Iris pigment epithelial cell (primary cell): Measurements from ENCODE around the gene SRMS.
"Not testable (repeated sequence)": the region's sequence is repeated elsewhere in the genome, so short reads cannot be mapped to it uniquely, and the experiment has no call there.

Experiments used
- DNase-seq: peaks from one replicate; pipeline ENCODE4 v3.0.0-alpha.2; 2011; ENCODE audit warnings: low read depth

SRMS gene

DNA sequence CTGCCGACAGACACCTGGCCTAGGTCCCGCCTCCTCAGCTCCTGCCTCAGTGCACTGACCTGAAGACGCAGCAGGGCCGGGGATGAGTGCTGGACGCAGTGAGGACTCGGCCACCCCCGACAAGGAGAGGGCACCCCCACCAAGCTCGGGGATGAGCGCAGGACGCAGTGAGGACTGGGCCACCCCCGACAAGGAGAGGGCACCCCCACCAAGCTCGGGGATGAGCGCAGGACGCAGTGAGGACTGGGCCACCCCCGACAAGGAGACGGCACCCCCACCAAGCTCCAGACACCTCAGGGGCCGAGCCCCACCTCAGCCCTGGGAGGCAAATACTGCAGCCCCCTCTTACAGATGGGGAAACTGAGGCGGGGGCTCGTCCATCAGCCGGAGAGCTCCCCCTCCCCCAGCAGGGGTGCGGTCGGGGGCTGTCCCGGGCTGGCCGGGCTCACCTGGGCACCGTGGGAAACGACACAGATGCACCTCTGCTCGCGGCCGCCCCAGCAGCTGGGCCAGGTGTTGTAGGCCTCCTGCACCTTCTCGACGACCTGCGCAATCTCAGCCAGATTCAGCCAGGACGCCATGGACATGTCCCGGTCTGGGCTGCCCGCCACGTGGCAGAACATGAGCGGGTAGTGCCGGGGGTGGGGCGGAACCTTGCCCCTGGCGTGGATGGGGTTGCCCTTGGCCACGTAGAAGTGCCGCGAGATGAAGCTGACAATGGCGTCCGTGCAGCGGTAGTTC, 19.0 kb upstream of the SRMS start:
- no peak for DNase-seq

DNA sequence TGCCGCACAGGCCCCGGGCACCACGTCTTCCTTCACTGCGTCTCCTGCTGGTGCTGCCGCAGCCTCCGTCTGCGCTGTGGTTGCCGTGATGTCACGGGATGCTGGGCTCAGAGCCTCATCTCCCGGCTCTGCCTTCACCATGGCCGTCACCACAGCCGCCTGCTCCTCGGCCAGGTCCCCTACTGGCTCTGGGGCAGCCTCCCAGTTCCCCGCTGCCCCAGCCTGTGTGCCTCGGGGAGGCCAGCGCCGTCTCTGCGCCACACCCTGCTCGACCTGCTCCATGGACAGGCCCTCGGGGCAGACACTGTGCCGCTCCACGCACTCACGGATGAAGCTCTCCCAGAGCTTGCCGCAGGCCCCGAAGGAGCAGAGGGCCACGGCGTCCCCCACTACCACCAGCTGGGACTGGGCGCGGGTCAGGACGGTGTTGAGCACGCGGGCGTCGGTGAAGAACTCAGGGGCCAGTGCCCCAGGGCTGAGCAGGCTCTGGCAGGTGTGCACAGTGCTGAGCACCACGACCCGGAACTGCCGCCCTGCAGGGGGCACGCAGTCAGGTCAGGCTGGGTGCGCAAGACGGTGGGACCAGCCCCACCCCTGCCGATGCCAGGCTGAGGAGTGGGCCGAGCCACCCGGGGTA, 18.3 kb upstream of the SRMS start:
- DNase-seq, result no peak

DNA sequence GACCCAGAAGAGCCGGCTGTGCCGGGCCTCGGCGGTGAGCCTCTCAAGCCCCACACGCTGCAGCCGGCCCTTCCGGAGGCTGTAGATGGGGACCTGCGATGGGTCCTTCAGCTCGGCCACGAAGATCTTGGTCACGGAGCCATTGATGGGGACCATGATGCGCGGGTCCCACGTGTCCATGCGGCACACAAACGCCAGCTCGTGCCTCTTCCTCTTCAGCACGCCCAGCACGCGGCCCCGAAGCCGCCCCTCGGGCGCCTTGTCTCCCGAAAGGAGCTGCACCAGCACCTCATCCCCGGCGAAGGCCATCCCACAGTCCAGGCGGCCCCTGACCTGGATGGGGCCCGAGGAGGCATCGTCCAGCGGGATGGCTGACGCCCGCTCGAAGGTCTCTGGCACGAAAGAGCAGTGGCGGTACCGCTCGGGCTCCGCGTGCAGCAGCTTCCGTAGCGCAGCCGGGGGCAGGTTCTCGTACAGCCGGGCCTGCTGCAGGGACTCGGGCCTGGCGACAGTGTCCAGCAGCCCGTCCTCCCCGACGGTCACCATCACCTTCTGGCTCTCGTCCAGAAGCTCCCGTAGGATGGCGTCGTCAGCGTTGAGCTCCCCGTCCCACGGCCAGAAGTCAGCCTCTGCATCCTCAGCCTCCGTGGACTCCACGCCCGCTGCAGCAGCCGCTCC, 17.6 kb upstream of the SRMS start:
- DNase-seq, result no peak

DNA sequence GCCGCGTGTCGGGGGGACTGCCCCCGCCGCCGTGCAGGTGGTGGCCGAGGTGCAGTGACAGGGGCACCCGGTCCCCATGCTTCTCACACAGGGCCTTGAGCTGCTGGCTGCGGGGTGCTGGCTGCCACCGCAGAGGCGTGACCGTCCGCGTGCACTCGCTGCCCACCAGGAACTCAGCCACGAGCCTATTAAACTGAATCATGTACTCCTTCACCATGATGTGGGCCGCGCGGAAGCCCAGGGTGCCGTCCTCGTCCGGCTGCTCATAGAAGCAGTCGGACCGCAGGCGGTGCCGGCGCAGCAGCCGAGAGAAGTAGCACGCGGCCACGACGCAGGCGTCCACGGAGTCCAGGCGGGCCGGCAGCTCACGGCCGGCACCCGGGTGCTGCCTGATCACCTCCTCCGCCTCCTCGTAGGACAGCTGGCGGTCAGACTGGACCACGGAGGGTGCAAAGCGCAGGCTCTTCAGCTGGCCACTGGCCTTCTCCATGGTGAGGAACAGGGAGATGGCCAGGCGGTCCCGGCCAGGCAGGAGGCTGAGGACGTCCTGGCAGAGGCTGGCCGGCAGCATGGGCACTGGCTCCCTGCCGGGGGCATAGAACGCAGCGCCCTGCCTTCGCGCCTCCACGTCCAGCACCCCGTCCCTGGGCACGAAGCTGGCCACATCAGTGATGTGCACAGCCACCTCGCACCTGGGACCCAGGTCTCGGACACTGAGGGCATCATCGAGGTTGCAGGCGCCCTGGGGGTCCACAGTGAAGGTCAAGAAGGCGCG, 16.7 kb upstream of the SRMS start:
- no peak for DNase-seq

GRCh38 chr20:63563225-63563935, 15.8 kb upstream of the SRMS start:
- no peak for DNase-seq

GRCh38 chr20:63562461-63563224, 15.1 kb upstream of the SRMS start:
- DNase-seq, result no peak

DNA sequence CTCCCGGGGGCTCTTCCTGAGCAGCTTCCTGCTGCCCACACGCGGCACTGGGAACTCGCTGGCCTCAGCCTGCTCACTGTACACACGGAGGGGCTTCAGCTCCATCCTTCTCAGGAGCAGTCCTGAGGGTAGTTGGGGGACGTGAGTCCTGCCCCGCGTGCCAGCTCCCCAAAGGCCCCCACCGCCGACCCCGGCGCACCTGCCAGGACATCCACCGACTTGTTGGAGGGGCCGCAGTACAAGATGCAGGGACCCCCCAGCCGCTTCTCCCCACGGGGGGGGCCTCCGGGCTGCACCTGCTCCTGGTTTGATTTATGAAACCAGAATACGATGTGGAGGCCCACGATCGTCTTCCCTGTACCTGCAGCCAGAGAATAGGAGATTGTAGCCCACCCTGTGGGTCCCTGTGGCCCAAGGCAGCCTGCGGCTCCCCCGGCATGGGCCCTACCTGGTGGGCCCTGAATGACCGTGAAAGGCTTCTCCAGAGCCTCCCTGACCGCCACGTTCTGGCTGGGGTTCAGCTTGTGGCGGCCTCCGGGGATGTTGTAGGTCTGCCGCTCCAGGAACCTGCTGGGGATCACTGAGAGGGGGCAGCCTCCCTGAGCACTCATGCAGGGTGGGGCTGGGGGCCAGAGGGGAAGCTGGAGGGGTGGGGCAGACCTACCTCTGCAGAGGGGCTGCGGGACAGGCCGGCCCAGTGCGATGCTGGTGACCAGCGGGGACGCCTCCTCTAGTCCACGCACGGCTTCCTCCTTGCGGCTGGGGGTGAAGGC, 14.3 kb upstream of the SRMS start:
- DNase-seq, result no peak

GRCh38 chr20:63560856-63561609, 13.5 kb upstream of the SRMS start:
- DNase-seq, result no peak

GRCh38 chr20:63560333-63560805, 12.8 kb upstream of the SRMS start:
- DNase-seq, result no peak

DNA sequence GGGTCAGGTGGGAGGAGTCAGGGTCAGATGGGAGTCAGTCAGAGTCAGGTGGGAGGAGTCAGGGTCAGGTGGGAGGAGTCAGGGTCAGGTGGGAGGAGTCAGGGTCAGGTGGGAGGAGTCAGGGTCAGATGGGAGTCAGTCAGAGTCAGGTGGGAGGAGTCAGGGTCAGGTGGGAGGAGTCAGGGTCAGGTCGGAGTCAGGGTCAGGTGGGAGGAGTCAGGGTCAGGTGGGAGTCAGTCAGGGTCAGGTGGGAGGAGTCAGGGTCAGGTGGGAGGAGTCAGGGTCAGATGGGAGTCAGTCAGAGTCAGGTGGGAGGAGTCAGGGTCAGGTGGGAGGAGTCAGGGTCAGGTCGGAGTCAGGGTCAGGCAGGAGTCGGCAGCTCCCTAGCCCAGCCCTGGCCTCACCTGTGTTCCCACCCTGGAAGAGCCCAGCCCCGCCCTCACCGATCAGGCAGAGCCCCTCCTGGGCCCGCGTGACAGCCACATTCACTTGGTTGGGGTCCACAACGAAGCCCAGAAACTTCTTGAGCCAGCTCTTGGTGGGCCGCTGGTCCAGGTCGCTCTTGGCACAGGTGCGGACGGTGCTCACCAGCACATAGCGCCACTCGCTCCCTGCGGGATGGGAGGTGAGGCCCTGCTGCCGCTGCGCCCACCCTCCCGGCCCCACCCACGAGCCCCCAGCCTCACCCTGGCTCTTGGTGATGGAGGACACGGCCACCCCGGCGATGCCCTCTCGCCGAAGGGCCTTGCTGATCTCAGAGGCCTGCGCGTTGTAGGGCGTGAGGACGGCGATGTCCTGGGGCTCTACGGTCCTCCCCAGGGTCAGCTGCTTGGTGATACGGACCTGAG, 12.2 kb upstream of the SRMS start:
- not testable (repeated sequence) for DNase-seq

DNA sequence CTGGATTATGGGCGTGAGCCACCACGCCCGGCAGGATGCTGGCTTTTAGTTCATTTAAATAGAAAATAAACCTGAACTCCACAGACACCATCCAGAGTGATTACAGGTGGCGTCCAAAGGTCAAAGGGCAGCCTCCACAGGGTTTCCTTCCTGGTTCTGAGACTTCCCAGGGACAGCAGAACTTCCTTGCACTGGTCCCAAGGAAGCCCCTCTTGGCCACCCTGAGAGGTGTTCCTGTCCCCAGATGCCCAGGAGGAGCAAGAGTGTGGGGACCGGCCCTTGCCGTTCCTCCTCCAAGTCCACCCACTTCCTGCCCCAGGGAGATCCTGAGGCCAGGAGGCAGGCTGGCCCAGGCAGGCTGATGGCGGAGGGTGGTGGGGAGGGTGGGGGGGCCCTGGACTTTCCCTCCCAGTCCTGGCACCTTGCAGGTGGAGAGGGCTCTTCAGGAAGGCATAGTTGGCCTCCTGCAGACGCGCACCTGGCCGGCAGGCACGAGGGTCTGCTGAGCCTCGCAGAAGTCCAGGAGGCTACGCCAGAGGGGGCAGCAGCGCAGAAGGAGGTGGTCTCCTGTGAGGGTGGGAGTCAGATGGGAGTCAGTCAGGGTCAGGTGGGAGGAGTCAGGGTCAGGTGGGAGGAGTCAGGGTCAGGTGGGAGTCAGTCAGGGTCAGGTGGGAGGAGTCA, 11.4 kb upstream of the SRMS start:
- DNase-seq, result no peak

DNA sequence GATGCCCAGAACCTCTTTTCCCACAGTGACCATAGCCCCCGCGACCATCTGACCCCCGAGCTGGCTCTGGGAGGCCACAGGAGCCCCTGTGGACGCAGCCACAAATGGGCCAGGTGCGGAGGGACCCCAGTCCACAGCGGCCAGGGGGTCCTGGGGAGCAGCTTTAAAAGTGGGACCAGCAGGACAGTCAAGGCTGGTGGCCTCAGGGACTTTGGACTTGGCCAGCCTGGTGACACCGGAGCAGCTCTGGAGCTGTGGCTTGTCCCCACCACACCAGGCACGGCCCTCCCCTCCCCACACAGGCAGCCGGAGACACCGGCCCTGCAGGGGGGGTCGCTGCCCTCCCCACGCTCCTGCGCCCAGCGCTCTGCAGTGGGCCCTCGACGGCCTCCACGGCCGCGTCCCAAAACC, 9.9 kb upstream of the SRMS start:
- DNase-seq, result no peak

GRCh38 chr20:63556873-63557478, 9.4 kb upstream of the SRMS start:
- DNase-seq, result no peak

GRCh38 chr20:63555661-63556381, 8.3 kb upstream of the SRMS start:
- DNase-seq, result no peak

GRCh38 chr20:63554361-63555278, 7.1 kb upstream of the SRMS start:
- no peak for DNase-seq

GRCh38 chr20:63553933-63554290, 6.4 kb upstream of the SRMS start, which contains the start of gene FNDC11:
FNDC11 (plus strand) TSS chr20:63554159; CDS start chr20:63555664, 1,505 bp downstream.
- DNase-seq, result no peak
